ENCODE results near the gene PPP1R37.
A peak's percentile ranks its signal among the peaks of the same experiment; 100 is the strongest.
"Not testable (repeated sequence)": the region's sequence is repeated elsewhere in the genome, so short reads cannot be mapped to it uniquely, and the experiment has no call there.

Gene PPP1R37

DNA sequence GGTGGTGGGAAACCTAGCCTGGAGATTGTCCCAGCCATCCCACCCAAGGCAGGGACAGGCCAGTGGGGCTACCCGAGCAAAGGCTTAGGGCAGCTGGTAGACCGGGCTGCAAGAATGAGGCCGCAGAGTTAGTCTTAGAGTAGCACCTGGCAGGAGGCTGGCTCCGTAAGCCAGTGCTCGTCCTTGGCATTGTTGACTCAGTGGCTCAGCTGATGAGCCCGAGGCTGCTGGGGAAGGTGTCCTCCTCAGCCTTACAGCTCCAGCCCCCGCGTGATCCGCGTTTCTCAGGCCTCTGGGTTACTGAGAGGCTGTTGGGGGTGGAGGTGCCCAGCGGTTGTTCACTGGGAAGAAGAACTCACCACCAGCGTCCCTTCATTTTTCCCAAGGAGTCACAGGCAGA lies 24.7 kb downstream of the PPP1R37 start:
- DNase-seq = no peak

DNA sequence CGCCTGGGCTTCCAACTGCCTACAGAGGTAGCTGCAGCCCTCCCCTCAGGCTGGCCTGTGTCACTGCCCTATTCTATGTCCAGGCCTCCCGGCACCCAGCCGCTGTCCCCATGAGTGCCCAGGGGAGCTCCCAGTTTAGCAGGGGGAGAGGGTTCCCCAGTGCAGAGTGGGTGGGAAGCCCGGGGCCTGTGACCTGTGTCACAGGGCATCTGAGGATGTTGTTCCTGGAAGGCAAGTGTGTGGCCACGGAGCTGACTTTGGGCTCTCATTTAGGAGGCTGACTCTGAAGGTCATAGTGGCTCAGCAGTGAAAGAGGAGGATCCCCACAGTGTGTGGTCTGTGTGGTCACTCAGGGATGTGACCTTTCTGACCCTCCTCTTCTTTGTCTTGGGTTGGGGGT lies 25.1 kb downstream of the PPP1R37 start:
- no peak for DNase-seq

DNA sequence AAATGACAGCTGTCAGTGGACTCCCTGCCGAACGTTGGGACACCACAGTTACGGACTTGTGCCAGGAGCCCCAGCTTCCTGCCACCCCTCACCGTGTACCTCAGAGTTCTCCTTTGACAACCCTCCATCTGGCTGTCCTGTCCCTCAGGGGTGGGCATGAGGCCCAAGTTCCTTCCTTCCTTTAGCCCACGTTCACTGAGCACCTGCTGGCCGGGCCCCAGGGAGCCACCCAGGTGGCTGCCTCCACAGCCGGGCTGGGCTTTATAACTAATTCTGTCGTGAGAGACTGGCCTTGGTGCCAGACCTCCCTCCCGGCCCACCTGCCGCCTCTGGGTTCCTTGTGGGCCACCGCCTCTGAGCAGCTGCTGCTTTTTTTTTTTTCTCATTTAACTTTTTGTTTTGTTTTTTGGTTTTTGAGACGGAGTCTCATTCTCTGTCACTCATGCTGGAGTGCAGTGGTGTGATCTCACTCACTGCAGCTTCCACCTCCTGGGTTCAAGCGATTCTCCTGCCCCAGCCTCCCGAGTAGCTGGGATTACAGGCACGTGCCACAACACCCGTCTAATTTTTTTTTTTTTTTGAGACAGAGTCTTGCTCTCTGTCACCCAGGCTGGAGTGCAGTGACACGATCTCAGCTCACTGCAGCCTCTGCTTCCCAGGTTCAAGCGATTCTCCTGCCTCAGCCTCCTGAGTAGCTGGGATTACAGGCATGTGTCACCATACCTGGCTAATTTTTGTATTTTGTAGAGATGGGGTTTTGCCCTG lies 25.8 kb downstream of the PPP1R37 start:
- not testable (repeated sequence) for DNase-seq

DNA sequence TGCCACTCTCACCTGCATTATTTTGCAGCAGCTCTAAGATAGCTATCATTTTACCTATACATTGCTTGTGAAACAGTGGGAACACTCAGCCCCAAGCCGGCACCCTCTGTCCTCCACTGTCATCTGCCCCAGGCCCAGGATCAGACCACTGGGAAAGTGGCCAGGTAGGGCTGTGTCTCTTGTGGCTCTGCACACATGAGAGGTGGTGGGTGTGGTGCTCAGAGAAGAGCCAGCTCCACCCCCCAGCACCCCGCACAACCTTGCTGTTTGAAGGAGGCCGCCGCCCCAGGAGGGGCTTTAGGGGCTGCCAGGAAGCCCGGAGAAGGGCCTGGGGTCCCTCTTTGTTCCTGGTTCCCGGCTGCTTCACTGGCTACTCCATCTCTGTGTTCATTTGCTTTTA lies 26.6 kb downstream of the PPP1R37 start:
- no peak for DNase-seq

DNA sequence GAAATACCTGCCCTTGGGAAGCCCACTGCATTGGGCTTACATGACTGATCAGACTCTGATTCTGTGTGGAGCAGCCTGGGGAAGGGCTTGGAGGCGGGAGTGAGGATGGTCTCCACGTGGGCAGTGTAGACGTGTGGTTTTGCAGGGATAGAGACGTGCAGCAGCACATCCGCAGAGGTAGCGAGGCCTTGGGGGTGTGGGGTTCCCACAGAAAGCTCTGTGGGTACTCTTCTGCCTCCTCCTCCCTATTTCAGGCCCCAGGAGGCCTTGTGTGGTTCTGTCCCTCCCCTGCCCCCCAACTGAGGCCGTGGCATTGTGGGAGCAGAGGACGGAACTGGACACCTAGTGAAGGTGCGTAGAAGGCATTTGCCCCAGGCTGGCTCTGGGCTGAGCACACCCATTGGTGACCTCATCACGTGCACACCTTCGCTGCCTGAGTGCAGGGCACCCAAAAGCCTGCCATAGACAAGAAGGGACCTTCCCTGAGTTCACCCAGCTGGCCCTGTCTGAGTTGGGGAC lies 28.9 kb downstream of the PPP1R37 start:
- no peak for DNase-seq

DNA sequence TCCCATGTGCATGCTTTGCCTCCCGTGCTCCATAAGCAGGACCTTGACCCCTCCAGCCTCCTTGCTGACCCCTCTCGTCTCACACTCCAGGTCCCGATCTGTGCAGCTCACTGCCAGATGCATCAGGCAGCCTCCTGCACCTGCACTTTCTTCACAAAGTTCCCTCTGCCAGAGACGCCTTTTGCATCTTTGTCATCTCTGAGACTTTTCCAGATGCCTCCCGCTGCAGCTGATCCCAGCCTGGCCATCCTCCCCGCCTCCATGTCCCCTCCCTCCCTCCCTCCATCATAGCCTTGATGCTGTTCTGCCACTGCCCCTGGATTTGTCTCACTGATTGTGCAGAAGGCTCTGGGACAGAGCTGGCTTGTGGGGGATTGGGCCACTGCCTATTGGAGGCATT lies 29.9 kb downstream of the PPP1R37 start:
- DNase-seq = no peak

DNA sequence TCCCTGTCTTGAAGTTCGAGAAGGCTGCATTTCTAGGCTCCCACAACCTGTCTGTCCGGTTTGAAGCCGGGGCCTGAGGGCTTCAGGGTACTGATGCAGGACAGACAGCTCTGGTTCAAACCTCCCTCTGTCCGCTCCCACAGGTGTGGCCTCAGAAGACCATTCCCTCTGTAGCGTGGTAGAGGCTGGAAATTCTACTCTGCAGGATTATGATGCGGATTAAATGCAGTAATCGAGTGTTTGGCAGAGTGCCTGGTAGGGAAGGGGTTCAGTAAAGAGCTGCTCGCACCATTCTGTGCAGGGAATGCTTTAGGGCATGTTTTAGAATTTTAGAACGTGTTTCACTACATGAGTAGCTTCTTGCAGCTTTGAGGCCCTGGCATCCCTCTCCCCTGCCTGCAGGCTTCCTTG lies 30.5 kb downstream of the PPP1R37 start:
- no peak for DNase-seq

DNA sequence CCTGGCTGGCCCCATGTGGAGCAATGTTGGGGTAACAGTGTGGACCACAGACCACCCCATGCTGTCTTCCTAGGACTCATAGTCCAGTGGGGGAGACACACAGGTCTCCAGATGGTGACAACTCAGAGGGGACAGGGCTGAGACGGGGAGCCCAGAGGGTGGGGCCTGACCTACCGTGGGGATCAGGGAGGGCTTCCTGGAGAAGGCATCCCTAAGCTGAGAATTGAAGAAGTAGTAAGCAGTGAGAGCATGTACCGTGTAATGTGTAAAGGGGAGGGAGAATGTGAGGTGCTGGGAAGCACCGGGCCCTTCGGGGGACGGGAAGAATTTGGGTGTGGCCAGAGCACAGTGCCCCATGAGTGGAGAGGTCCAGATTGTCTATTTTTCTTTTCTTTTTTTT lies 31.0 kb downstream of the PPP1R37 start:
- DNase-seq = no peak

DNA sequence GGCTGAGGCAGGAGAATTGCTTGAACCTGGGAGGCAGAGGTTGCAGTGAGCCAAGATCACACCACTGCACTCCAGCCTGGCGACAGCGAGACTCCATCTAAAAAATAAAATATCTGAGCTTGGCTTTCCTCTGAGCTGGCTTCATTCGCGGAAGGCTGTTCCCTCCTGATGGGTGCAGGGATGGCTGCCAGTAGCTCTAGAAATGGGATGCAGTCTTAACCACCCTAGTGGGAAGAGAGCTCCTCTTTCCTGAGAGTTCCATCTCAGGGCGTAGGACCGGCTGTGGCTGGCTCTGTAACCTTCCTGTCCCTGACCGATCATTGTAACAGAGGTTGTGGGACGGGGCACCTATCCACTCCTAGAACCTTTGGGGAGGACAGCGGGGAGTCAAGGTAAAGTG lies 32.4 kb downstream of the PPP1R37 start:
- no peak for DNase-seq

DNA sequence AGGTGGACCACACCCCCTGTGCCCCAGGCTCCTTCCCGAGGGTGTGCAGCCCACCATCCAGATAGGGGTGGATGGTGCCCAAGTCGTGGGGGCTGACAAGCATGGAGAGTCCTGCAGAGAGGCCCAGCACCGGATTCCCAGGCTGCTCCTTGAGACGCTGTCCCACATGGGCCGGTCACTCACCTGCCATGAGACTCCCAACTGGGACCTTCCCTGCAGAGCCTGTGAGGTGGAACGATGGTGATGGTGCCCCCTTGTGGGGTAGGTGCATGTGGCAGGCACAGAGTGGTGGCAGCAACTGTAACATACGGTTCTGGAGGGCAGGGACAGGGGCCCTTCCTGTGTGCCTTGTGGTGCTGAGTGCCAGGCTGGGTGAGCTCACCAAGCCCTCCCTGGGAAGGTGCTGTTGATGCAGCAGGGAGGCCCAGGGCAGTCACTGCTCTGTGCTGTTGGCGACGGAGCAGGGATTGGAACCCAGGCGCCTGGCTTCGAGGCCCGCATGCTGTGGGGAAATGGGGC lies 33.1 kb downstream of the PPP1R37 start:
- no peak for DNase-seq

DNA sequence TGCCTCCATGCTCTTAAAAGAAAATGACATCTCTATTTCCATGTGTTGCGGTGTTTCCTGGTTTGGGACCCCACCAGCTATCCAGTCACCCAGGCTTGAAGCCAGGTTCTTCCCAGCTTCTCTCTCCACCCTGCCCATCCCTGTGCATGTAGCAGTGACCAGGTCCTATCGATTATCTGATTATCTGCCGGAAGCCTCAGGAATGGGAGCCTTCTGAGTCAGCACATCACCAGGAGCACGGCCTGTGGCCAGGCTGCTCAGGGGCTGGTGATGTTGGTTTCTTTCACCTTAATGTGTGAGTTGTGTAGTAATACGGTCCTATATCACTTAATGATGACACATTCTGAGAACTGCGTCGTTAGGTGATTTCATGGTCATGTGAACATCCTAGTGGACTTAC lies 33.7 kb downstream of the PPP1R37 start:
- DNase-seq = no peak

DNA sequence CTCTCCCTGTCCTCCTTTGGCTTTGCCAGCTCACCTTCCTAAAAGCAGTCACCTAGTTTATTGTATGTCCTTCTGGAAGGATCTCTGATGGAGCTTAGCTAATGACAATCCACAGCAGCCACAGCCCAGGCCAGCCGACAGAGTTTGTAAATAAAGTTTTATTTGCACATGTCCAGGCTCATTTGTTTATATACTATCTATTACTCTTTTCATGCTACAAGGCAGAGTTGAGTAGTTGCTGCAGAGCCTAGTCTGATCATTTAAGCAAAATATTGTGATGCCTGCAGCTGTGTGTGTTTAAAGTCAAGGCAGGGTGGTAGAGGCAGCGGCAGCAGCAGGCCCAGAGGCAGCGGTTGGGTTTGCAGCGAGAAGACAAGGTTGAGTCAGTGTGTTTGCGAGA lies 35.2 kb downstream of the PPP1R37 start:
- no peak for DNase-seq

DNA sequence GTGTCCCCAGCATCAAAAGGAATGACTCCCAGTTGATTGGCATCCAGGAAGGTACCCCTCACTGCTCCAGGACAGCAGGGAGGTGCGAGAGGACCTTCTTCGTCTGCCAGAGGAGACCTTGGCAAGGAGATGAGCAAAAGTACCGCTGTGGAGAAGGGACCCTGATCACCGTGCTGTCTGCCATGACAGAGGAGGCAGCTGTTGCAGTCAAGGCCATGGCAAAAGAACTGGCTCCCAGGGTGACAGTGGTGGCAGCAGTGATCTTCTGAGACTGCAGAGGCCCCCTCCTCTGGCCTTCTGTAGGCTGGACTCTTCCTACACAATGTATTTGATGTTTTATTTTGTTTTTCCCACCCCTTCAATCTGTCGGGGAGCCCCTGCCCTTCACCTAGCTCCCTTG lies 35.8 kb downstream of the PPP1R37 start:
- DNase-seq = no peak

DNA sequence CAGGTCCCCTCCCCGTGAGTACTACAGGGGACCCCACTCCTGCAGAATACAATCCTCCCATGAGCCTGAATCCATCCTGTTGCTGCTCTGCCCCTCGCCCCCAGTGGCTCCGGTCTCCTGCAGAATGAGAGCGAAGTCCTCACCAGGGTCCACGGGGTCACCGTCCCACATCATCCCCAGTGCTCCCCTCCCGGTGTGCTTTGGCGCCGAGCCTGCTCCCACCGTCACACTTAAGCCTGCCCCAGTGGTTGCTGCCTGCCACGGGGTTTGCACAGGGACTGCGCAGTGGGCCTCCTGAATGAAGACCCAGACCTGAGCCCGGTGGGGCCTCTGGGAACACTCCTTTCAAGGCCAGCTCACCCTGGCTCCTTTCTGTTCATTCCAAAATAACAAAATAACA lies 37.3 kb downstream of the PPP1R37 start:
- DNase-seq = no peak

DNA sequence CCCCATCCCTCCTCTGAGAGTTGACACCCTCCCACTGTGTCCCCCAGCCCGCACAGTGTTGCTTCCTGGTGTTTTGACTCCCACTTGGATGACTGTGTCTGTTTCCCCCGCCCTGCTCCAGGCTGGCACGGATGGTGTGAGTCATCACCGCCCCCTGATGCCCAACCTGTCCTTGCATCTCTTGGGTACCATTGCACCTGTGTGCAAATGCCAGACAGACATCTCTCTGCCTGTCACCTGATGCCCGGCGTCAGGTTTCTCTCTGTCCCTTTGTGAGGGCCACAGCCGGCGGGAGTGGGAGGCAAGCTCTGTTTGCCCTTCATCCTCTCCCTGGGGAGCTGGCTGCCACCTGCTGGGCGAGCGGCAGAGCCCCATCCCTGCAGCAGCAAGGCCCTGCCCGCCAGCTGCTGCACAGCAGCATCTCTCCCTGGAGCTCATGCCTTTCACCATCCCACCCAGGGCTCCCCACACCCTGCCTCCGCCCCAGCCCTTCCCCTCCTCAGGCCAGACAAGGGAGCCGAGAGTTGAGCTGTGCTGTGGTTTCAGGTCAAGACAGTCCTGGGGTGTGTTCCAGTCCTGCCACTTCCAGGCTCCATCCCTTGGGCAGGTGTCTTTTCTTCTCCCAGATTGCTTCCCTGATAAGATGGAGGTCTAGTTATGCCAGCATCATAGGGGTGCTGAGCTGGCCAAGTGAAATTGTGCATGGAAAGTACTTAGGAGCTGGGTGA lies 38.1 kb downstream of the PPP1R37 start:
- DNase-seq = no peak

DNA sequence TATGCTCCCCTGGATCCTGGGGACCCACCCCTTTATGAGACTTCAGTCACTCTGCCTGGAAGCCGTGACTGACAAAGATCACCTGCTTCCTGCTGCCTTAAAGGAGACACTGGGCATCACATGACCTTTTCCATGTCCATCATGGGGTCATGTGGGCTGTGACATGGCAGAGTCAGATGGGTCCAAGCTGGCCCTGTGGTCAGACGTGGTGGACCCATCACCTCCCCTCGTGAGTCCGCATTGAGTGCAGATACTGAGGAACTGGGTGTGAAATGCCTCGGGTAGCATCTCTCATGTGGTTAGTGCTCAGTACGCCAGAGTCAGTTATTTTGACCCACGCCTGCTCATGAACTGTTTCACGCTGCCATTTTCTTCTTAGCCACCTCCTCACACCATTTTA lies 40.7 kb downstream of the PPP1R37 start:
- DNase-seq = no peak

DNA sequence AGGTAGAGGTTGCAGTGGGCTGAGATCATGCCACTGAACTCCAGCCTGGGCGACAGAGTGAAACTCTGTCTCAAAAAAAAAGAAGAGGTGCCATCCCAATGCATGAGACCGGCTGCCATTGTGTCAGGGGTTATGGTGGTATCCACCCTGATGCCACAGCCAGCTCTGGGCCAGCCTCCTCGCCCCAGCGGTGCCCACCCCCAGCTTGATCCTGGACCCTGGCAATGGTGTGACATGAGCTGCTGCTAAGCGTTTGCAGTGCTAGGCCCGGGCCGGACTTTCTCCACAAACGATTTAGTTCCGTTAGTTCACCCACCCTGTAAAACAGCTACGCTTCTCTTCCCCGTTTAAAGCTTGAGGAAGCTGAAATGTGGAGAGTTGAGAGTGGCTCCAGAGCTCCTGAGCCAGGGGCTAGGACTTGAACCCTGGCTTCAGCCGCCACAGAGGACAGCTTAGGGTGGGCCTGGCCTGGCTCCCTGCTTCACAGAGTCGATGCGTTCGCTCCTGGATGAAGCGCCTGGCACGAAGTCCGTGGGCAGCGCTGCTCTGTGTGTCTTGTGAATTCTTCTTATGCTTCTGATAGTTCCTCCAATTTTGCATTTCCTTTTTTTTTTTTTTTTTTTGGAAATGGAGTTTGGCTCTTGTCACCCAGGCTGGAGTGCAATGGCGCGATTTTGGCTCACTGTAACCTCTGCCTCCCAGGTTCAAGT lies 42.4 kb downstream of the PPP1R37 start:
- no peak for DNase-seq

DNA sequence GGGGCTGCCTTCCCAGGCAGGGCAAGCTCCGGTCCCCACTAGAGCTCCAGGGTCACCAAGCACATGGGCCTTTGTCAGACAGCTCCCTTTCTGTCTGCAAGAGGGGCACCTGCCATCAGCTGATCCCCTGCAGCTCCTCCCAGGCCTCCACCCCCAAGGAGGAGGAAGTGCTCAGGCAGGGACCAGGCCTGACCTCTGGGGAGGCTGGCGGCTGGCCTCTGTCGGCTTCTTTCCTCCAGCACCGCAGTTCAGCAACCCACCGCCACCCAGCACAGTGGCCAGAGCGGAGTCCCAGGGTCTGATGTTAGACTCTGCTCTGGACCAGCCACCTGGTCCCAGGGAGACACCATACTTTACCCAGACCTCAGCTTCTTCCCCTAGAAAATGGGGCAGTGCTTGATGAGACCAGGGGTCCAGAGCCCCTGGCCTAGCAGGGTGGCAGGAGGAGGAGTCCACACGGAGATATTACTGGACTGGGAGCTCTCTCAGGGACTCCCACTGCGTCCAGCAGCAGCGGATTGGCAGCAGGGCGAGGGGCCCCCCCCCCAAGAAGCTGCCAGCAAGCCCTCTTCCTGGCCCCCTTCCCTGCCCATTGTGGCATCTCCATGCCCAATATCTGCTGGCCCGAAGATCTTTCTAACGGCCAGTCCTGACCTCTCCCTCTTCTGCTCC lies 43.7 kb downstream of the PPP1R37 start:
- DNase-seq = no peak

DNA sequence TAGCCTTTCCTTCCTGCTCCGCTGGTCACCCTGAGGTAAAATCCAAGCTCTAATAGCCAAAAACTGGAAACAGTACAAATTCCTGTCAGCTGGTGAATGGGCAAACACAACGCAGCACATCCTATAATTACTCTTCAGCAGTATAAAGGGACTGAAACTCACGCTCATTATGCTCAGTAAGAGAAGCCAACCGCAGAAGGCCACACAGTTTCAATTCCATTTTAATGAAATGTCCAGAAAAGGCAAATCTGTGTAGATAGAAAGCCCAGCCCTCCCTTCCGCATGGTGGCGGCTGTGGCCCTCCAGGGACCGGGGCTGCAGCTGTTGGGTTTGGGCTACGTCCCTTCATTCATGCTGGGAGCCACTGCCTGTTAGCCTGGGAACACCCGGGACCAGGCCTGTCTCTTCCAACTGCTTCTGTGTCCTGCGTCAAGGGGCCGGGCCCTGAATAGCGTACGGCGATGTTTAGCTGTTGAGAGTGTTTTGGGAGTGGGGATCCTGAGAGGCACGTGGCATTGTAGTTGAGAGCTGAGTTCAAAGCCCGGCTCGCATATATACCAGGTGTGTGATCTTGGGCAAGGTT lies 44.3 kb downstream of the PPP1R37 start:
- peak; percentile 45 for DNase-seq

DNA sequence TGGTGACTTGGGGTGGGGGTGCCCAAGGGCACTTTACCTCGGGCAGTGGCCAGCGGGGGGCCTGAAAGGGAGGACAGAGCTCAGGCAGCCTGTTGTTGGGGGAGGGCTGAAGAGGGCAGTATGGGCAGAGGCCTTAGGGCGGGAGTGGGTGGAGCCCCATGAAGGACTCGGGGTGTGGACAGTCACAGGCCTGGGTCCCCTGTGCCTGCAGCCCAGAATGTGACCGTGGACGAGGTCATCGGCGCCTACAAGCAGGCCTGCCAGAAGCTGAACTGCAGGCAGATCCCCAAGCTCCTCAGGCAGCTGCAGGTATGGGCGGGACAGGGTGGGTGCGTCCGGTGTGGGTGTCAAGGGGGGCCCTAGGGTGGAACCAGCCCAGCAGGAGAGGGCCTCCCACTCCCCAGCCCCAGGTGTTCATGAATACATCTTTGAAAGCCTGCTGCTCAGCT lies 45.3 kb downstream of the PPP1R37 start:
- DNase-seq = no peak

DNA sequence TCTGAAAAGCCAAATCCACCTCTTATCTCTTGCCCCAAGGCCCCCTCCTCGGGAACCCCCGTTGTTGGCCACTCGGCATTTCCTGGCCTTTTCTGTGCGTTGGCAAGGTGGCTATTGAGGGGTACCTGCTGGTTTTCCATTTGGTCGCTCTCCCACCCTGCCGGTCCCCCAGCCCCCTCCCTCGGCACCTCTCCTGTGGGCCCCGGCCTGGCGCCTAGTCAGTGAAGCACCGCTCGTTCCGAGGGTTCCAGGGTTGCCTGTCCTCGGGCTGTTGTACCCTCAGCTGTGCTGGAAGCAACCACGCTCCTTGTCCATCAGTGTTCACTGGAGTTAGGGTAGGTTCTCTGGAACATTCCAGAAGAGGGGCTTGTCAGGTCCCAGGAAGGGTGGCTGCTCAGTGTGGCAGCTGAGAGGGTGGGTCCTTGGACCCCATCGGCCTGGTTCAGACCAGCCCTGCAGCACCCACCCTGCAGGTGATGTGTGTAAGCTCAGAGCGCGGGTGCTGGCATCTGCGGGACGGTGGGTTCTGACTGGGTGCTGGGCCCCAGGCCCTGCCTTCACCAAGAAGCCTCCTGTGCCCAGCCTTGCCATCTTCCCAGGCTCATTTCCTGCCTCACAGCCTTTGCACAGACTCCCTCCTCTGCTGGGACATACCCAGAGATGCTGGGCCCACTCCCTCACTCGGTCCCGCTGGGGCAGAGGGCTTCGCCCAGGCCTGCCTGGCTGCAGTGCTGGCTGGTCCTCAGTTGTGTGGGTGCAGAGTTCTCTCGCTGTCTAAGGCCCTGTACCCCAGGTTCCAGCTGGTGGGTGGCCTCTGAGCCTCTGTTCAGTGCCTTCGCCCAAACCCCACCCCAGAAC lies 46.5 kb downstream of the PPP1R37 start:
- no peak for DNase-seq

DNA sequence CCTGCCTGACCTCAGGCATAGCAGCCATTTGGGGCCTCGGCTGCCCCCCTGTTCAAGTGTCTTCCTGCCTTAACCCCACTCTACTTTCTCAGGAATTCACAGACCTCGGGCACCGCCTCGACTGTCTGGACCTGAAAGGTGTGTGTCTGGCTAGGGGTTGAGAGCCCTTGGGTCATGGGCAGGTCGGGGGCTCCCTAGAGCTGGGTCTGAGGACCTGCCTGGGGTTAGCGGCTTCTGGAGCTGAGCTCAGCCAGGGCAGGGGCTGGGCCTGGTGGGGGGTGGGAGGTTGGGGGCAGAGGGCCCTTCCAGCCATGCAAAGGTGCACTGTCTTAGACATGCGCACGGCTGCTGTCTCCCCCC lies 47.1 kb downstream of the PPP1R37 start:
- DNase-seq = no peak

Measured in NCI-H2227 treated with DMSO at 0.1 percent for 48 hours (cell line).